Glomerular visceral epithelial cell (primary cell): Measurements from ENCODE around the gene SALL3.
"Not testable (repeated sequence)": the region's sequence is repeated elsewhere in the genome, so short reads cannot be mapped to it uniquely, and the experiment has no call there.

Source experiments
- DNase-seq: peaks from one replicate; pipeline ENCODE4 v3.0.0-alpha.2; 2016; ENCODE audit errors: extremely low spot score

Gene SALL3

DNA sequence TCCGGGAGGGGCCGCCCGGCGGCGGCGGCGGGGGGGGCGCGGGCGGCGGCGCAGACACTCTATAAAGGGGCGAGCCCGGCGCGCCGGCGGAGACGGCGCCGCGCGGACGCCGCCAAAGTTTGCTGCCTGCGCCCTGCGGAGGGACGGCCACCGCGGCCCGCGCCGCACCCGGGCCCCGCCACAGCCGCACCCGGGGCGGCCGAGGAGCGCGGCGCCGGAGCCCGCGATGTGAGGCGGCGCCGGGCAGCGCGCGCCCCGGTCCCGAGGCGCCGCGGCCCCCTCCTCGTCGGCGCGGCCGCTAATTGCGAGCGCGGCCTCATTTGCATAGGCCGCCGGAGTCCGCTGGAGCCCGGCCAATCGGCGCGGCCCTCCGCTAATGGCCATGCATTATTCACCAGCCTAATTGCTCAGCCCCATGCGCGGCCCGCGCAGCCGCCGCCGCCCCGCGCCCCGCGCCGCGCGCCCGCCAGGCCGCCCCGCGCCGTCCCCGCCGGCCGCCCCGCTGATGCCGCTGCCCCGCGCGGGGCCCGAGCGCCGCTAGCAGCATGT, at the start of gene SALL3:
Gene SALL3, plus strand, starts transcription at position 89 of the 549 bp plus-strand sequence. Its CDS starts 457 bp downstream, at position 546.
- no peak for DNase-seq

DNA sequence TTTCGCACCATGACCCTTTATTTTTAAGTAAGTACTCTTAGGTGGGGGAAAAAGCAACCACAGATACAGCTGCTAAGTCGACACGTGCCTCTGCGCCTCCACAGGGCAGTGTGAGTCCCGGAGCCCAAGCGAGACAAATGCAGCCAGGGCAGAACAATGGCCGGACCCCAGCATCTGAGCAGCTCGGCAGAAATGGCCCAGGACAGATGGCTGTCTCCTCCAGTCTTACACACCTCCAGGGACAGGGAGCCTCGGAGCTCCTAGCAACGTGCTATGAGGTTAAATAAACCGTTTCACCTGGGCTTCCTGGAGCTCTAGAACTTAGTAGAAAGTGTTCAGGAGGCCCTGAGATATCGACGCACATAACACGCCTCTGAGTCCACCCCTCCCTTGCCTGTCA, 47.3 kb upstream of the SALL3 start:
- DNase-seq = no peak

DNA sequence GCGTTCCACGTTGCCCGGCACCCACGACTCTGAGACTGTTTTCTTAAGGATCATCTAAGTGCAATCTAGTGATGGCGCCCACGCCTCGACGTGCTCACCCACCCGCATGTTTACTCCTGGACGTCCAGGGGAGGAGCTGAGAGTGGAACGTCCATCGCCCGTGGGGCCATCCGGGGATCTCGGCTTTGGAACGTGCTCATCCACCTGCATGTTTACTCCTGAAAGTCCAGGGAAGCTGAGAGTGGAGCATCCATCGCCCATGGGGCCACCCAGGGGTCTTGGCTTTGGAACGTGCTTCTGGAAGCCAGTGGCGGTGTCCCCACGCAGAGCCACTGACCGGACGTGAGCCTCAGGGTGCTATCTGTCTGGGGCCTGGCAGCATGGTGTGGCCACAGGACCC, 45.6 kb upstream of the SALL3 start:
- no peak for DNase-seq

DNA sequence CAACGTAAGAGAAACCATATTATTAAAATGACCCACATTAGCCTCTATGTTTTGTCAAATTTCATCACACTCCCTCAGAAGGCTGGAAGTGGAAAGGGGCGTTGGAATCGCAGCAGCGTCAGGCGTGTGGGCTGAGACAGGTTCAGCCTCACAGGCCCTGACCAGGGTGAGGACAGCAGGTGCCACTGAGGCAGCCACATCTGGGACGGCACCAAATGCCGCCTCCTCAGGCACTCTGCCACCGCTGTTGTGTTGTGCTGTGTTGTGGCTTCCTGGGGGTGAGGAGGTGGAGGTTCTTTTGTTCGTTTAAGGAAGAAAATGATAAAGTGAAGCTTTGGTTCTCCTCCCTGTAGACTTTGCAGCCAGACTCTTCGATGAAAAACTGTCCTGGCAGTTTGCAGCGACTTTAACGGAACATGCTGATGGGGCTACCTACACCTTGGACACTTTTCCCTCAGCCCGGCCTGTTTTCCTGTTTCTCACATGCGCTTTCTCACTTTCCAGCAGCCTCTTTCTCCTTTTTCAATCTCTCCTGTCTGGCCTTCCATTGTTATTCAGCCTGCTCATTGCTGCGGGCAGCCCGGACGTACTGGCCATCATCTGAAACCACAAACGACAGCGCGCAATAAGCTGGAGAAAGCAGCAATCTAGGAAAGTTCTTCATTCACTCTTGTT, 44.9 kb upstream of the SALL3 start:
- no peak for DNase-seq

DNA sequence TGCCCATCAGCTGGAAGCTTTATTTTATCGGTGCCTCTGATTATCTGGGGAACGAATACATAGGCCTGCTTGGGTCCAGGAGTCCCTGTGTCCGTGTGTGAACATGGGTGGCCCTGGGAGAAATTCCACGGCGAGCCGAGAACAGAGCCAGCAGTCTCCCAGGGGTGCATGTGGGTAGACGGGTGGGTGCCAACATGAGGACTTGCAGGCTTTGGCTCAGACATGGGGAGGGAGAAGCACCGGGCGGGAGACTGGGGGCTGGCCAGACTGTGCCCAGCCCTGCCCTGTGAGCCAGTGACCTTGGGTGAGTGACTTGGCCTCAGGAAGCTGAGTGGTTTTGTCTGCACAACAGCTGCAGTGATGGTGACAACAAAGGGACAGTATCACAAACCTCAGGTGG, 44.2 kb upstream of the SALL3 start:
- DNase-seq = no peak

DNA sequence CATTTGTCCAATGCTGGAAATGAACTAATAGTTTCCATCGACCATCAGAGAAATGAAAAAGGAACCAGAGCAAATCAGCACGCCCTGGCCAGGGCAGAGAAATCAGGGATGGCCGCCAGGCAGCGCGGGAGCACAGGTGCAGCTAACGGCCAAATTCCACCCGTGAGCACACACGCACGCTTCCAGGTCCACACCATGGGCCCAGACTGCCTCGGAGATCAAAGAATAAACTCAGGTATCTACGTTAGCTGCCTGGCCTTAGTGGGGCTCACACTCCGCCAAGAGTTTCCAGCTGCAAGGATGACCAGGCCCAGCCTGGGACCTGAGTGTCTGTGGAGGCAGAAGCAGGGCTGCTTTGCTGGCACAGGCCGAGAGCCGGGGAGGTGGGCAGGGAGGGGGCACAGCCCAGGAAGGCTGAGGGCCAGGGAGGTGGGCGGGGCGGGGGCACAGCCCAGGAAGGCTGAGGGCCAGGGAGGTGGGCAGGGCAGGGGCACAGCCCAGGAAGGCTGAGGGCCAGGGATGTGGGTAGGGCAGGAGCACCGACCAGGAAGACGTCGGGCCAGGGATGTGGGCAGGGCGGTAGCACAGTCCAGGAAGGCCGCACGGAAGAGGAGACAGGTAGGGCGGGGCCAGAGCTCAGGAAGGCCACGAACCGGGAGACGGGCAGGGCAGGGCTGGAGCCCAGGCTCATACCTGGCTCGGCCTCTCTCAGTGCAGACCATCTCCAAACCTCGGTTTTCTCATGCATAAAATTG, 43.2 kb upstream of the SALL3 start:
- no peak for DNase-seq

DNA sequence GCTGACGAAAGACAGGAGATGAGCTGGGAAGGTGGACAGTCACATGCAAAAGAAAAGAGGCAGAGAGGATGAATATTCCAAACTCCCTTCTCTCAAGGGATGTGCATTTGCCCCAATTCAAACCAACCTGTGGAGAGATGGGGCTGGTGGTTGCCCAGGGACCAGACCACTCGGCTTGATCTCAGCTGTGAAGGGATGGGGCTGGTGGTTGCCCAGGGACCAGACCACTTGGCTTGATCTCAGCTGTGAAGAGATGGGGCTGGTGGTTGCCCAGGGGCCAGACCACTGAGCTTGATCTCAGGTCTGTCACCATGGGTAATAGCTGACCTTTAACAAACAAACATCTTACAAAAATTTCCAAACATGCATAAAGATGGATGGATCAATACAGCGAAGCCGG, 42.5 kb upstream of the SALL3 start:
- DNase-seq = no peak

DNA sequence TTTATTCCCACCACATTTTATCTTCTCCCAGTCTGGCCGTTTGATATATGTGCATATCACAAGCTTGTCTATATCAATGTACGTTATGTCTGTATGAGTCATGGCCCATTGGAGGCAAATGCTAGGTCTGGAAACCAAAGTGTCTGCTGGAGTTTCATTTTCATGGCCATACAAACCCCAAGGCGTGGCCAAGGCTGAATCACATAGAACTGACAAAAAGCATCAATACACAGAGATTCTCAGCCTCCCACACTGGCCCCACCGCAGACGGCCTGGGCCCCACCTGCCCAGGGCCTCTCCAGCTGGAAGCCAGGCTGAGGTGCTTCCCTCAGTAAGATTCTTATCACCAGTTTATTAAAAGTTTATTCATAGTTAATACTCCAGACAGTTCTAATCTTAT, 40.5 kb upstream of the SALL3 start:
- DNase-seq = no peak

DNA sequence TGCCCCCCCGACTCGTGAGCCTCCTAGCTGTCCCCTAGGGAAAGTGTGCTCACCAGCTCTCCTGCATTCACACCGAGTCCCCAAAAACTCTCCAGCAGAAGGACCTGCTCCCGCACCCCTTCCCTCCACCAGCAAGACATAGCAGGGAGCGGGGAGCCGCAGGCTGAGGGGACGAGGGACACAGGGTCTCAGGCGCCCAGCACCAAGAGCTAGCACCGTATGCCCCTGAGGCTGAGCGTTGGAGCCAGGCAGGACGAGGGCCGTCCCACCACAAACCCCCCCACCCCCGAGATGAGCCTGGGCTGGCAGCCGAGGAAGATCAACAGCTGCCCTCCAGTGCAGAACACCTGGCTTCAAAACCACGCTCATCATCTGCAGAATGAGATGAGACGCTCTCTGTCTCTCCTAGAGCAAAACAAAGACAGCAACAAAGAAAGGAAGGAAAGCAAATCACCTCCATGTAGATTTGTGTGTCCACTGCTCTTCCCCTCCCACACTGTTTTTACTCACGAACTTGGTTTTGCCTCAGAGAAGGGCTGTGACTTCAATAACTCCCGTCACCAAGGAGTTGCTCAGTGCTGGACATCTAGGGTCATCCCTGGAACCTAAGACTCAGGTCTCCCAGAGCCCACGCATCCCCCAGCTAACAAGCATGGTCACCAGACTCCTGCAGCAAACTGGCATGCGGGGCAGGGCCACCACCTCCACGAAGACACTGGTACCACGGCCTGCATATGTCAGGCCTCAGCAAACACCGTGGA, 39.7 kb upstream of the SALL3 start:
- no peak for DNase-seq

DNA sequence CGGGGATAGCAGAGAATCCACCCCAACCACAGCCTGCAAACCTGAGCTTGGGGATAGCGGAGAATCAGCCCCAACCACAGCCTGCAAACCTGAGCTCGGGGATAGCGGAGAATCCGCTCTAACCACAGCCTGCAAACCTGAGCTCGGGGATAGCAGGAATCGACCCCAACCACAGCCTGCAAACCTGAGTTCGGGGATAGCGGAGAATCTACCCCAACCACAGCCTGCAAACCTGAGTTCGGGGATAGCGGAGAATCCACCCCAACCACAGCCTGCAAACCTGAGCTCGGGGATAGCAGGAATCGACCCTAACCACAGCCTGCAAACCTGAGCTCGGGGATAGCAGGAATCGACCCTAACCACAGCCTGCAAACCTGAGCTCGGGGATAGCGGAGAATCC, 37.4 kb upstream of the SALL3 start:
- not testable (repeated sequence) for DNase-seq

DNA sequence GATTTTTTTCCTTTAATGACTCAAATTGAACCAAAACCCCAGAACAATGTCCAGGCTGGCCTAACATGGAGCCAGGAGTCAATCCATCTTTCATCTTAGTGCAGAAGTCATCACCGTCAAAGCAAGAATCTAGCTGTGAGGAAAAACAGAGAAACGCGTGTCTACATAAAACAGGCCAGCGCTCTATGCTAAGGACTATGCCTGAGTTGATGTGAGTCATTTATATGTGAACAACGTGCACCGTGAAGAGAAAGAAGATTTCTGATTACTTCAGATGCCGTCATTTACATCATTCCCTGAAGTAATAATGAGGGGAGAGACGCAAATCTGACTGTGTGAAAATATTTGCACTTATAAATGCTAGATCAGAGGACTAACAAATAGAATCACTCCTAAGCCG, 34.0 kb upstream of the SALL3 start:
- DNase-seq = no peak

DNA sequence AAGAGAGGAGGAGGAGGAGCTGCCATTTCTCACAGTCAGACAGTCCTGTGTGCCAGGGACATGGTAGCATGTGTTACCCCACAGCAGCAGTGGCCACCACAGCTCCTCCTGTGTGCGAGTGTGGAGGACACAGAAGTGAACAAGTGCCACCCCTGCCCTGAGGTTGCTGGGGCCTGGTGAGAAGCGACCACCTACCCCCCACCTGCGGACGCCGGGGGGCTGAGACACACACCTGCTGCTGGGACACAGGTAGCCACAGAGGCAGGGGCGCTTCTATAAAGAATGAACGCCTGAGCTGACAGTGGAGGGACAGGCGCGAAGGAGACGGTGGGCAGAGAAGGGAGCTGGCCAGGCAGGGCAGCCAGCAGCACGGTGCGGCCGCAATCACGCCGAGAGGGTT, 32.3 kb upstream of the SALL3 start:
- DNase-seq = no peak

DNA sequence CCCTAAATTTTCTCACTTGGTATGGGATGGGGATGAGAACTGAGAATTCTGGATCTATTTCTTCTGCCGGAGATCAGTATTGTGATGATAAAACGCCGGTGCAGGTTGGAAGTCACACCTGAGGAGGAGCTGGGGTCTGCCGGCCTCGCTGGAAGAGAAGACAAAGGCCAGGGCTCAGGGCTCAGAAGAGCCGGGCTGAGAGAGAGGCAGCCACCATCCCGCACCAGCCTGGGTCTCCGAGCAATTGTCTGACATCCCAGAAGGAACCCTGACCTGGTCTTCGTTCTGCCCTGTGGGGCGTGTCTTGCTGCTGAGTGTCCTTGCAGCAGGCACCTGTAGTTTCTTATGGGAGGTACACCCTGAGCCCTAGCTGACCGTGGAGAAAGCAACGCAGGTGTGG, 31.4 kb upstream of the SALL3 start:
- DNase-seq = no peak

DNA sequence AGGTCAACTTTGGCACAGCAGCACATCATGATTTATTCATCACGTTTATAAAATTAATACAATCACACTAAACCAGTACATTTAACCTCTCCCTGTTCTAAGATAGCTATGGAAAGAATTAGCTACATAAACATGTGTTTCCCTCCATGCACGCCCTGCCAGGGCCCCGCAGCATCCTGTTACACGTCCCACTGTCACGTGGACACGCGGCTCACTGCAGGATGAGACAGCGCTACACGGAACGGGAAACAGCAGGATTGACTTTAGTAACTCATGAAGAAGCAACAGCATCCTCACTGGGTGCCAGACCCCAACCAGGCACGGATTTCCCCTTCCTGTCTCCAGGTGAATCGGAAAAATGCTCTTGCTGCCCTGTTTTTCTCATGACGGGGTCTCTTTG, 30.9 kb upstream of the SALL3 start:
- no peak for DNase-seq

DNA sequence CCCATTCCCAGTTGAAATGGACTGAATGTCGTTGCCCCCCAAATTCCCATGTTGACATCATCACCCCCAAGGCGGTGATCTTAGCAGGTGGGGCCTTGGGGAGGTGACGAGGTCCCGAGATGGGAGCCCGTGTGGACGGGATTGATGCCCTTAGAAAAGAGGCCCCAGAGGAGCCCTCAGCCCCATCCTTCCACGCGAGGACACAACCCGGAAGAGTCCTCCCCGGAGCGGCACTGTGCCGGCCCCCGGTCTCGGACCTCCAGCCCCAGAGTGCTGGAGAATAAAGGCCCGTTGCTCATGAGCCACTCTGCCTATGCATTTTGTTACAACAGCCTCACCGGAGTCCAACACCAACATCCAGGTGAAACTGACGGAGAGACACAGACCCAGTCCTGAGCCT, 30.4 kb upstream of the SALL3 start:
- no peak for DNase-seq

DNA sequence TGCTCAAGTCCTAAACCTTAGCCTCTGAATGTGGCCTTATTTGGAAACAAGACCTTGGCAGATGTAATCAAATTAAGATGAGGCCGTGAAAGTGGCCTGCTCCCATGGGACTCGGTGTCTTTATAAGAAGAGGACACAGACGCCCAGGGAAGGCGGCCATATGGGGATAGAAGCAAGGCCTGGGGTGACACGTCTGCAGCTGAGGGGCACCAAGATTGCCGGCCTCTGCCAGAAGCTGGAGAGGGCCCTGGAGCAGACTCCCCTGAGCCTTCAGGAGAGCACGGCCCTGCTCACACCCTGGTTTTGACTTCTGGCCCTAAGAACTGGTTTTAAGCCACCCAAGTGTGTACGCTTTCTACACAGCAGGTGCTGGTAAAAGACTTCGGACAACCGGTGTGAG, 29.2 kb upstream of the SALL3 start:
- no peak for DNase-seq

DNA sequence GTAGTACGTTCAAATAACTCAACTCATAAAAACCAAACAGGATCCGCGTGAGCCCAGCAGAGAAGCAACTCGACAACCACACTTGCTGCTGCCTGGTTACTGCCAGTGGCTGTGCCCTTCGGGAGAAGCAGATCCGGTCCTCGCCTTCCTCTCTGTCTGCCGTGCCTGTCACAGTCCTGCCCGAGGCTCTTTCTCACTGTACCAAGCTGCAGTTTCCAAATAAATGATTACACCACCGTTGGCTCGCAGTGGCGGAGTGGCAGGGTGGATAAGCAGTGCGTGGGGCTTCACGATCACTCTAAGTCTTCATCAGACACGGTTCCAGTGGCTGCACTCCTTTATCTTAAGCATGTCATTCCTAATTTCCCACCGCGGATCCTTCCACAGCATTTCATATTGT, 26.1 kb upstream of the SALL3 start:
- no peak for DNase-seq

DNA sequence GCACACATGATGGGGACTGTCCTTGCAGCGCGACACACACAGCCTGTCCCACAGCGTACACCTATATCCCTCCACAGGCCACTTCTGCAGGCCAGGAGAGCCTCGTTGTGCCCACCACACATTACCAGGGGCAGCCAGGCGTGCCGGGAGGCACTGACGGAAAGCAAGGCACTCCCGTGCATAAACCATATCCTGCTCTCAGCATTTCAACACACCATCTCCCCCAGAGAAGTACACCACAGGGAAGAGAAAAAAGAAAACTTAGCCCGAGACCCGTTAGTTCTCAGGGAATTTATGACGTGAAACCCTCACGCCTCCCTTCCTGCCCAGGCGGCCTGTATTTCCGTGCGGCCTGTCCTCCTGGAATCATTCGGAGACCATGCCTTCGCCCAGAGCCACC, 24.6 kb upstream of the SALL3 start:
- DNase-seq = no peak

DNA sequence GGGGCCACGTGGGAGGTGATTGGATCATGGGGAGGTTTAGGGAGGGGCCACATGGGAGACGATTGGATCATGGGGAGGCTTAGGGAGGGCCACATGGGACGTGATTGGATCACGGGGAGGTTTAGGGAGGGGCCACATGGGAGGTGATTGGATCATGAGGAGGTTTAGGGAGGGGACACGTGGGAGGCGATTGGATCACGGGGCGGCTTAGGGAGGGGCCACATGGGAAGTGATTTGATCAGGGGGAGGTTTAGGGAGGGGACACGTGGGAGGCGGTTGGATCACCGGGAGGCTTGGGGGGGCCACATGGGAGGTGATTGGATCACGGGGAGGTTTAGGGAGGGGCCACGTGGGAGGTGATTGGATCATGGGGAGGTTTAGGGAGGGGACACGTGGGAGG, 22.5 kb upstream of the SALL3 start:
- no peak for DNase-seq

DNA sequence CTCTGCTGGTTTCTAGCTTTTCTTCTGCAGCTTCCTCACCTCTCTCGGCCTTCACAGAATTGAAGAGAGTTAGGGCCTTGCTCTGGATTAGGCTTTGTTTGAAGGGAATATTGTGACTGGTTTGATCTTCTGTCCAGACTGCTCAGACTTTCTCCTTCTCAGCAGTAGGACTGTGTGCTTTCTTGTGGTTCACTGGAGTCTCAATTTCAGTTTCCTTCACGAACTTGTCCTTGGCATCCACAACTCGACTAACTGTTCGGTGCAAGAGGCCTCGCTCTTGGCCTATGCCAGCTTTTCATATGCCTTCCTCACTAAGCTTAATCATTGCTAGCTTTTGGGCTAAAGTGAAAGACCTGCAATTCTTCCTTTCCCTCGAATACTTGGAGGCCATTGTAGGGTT, 18.9 kb upstream of the SALL3 start:
- no peak for DNase-seq

DNA sequence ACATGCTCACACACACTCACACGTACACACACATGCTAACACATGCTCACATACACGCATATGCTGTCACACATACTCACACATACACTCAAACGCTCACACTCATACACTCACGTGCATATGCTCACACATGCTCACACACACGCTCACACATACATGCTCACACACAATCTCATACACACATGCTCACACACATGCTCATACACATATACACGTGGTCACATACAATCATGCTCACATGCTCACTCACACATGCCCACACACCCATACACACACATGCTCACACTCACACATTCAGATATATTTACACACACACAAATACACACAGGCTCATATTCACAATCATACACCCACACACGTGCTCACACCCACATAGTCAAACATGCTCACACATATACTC, 17.5 kb upstream of the SALL3 start:
- DNase-seq = no peak

DNA sequence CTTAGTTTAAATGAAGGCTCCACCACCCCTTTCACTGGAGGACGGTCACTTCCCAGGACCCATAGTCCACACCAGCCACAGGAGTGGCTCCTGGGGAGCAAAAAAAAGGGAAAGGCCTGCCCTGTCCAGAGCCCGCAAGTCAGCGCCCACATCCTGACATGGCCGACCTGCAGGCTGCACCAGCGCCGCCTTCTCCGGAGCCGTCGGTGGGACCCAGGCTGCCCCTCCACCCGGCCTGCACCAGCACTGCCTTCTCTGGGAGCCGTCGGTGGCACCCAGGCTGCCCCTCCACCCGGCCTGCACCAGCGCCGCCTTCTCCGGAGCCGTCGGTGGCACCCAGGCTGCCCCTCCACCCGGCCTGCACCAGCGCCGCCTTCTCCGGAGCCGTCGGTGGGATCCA, 14.9 kb upstream of the SALL3 start:
- DNase-seq = not testable (repeated sequence)

DNA sequence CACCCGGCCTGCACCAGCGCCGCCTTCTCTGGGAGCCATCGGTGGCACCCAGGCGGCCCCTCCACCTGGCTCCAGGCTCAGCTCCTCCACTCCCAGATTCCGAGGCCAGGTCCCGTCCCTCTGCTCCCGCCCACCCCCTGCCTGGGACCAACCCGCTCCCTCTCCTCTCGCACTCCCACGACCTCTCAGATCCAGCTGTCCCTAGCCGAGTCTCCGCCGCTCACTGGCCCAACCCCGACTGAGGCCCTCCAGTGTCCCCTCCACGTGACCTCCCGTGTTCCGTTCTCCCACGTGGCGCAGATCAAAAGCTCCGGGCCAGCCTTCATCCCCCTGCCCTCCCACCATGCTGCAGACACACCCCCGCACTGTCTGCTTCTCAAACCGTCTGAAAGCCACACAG, 14.4 kb upstream of the SALL3 start:
- no peak for DNase-seq
